ACC112 (cell line): Measurements from ENCODE around the gene SNRPN.
"Not testable (repeated sequence)": the region's sequence is repeated elsewhere in the genome, so short reads cannot be mapped to it uniquely, and the experiment has no call there.

ENCODE experiments used
- H2AFZ ChIP-seq: fragments of 200-600 bp; sonication (generic); one replicate; pipeline ENCODE4 v1.6.0; 2017; ENCODE audit warnings: antibody characterized with exemption, low read length; ENCODE audit not compliant: unreplicated experiment
- H3K27ac ChIP-seq: fragments of 200-600 bp; sonication (generic); 2 replicates; pipeline ENCODE4 v1.5.1; 2014; ENCODE audit warnings: low read depth, mild to moderate bottlenecking, antibody characterized with exemption, low read length, moderate library complexity
- H3K27me3 ChIP-seq: fragments of 200-600 bp; sonication (generic); 2 replicates; pipeline ENCODE4 v1.6.1; 2014; ENCODE audit warnings: mild to moderate bottlenecking, antibody characterized with exemption, low read length, moderate library complexity, mixed read lengths; ENCODE audit not compliant: insufficient read depth
- H3K36me3 ChIP-seq: fragments of 200-600 bp; sonication (generic); 2 replicates; pipeline ENCODE4 v1.6.1; 2016; ENCODE audit warnings: mild to moderate bottlenecking, antibody characterized with exemption, low read length, moderate library complexity, mixed read lengths; ENCODE audit not compliant: insufficient read depth
- H3K4me1 ChIP-seq: fragments of 200-600 bp; sonication (generic); one replicate; pipeline ENCODE4 v1.6.1; 2016; ENCODE audit warnings: low read length, mixed read lengths; ENCODE audit not compliant: insufficient read depth, unreplicated experiment, control insufficient read depth
- H3K4me3 ChIP-seq: fragments of 200-600 bp; sonication (generic); 2 replicates; pipeline ENCODE4 v1.5.1; 2014; ENCODE audit warnings: mild to moderate bottlenecking, low read depth, low read length
- H3K79me2 ChIP-seq: fragments of 200-600 bp; sonication (generic); one replicate; pipeline ENCODE4 v1.6.0; 2016; ENCODE audit warnings: low read length; ENCODE audit not compliant: control insufficient read depth, unreplicated experiment, insufficient read depth

Gene SNRPN

DNA sequence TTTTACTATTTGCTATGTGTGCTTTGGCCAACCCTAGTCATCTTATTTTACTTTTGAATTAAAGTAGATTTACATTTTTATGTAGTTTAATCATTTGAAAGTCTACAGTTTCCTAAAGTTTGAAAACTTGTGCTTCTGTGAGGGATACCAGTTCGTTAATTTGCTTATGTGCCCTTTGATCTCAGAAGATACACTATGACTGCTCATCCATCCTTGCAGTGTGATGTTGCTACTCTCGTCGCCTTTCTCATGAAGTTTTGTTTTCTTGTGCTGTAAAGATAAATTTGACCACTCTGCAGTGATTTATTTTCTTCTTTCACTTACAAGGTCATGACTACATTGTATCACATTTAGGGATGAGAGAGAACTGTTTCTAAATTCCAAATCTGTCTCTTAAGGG is 16.3 kb downstream of the SNRPN start:
- Histone ChIP-seq H3K27ac (no peak overlapping the region), H3K79me2 (no peaks in the 10 kb centered on the region), H3K4me3 (no peak overlapping the region), H3K36me3 (peaks cover 15% of the 10 kb centered on the region), H3K27me3 (no peaks in the 10 kb centered on the region), H2AFZ (no peak overlapping the region), H3K4me1 (no peaks in the 10 kb centered on the region)

DNA sequence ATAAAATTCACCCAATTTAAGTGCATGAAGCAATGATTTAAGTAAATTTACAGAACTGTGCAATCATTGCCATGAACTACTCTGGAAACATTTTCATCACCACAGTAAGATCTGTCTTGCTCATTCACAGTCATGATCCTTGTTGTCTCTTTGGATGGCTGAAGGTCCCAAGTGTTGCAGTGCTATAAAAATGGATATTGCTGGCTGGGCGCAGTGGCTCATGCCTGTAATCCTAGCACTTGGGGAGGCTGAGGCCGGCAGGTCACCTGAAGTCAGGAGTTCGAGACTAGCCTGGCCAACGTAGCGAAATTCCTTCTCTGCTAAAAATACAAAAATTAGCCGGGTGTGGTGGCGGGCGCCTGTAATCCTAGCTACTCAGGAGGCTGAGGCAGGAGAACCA is 17.0 kb downstream of the SNRPN start:
- Histone ChIP-seq H2AFZ (no peak overlapping the region), H3K4me1 (no peaks in the 10 kb centered on the region), H3K27ac (no peak overlapping the region), H3K27me3 (no peaks in the 10 kb centered on the region), H3K36me3 (peaks cover 15% of the 10 kb centered on the region), H3K79me2 (no peaks in the 10 kb centered on the region), H3K4me3 (no peak overlapping the region)

DNA sequence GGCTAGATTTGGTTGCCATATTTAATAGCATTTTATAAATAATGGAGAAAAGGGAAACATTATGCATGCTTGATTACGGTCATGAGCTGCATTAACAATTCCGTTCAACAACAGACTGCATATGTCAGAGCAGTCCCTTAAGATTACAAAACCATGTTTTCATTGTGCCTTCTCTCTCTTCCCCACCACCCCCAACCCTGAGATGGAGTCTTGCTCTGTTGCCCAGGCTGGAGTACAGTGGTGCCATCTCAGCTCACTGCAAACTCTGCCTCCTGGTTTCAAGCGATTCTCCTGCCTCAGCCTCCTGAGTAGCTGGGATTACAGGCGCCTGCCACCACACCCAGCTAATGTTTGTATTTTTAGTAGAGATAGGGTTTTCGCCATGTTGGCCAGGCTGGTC is 17.9 kb downstream of the SNRPN start:
- not testable (repeated sequence) for H3K27ac ChIP-seq, H3K27me3 ChIP-seq, H3K4me3 ChIP-seq, H3K79me2 ChIP-seq, H3K4me1 ChIP-seq, H2AFZ ChIP-seq
- H3K36me3 ChIP-seq = peaks cover 14% of the 10 kb centered on the region

DNA sequence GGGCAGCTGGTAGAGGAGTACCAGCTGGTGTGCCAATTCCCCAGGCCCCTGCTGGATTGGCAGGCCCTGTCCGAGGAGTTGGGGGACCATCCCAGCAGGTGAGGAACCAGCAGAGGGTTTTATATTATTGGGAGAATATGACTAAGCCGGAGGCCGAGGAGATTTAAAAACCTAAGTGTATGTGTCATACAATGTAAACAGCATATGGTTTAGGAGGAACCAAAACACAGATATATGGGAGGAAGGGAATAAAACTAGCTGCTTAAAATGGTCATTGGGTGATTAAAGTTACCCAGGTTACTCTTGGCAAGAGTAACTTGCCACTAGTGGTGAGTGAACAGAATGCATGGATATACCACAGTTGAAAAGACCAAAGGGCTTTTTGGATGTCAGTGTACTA is 22.1 kb downstream of the SNRPN start:
- H3K27me3 ChIP-seq = no peaks in the 10 kb centered on the region
- H3K4me1 ChIP-seq = no peaks in the 10 kb centered on the region
- H3K27ac ChIP-seq = no peak overlapping the region
- H3K79me2 ChIP-seq = no peaks in the 10 kb centered on the region
- H3K4me3 ChIP-seq = no peak overlapping the region
- no peak overlapping the region for H2AFZ ChIP-seq
- H3K36me3 ChIP-seq = peaks cover 11% of the 10 kb centered on the region

DNA sequence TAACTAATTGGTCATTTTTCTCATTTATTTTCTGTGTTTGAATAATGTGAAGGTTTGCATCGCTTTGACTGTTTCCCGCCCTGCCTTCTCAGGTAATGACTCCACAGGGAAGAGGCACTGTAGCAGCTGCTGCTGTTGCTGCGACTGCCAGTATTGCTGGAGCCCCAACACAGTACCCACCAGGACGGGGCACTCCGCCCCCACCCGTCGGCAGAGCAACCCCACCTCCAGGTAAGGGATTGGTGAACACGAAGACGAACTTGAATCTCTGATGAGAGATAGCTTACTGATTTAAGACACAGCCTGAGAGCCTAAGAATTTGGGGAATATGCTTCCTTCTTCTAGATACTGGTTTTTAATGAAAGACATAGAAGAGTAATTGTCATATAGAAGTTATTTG is 22.9 kb downstream of the SNRPN start:
- no peak overlapping the region for H2AFZ ChIP-seq
- no peak overlapping the region for H3K27ac ChIP-seq
- H3K27me3 ChIP-seq = no peaks in the 10 kb centered on the region
- H3K4me3 ChIP-seq = no peak overlapping the region
- no peaks in the 10 kb centered on the region for H3K79me2 ChIP-seq
- peaks cover 17% of the 10 kb centered on the region for H3K36me3 ChIP-seq
- no peaks in the 10 kb centered on the region for H3K4me1 ChIP-seq

DNA sequence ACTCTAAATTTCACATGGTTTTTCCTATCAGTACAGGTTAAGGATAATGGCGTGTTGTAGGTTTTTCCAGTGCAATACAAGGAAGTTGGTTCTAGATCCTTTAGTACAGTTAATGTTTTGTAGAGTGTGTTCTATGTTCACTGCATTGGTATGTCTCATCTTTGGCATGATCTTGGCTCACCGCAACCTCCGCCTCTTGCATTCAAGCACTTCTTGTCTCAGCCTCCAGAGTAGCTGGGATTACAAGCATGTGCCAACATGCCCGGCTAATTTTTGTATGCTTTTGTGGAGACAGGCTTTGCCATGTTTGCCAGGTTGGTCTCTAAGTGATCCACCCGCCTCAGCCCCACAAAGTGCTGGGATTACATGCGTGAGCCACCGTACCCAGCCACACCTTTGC is 30.4 kb downstream of the SNRPN start:
- H3K4me1 ChIP-seq = no peaks in the 10 kb centered on the region
- H3K4me3 ChIP-seq = no peak overlapping the region
- H3K27ac ChIP-seq = no peak overlapping the region
- no peak overlapping the region for H2AFZ ChIP-seq
- H3K79me2 ChIP-seq = no peaks in the 10 kb centered on the region
- H3K27me3 ChIP-seq = no peaks in the 10 kb centered on the region
- peaks cover 11% of the 10 kb centered on the region; the same call in 1 of the 2 replicates for H3K36me3 ChIP-seq

DNA sequence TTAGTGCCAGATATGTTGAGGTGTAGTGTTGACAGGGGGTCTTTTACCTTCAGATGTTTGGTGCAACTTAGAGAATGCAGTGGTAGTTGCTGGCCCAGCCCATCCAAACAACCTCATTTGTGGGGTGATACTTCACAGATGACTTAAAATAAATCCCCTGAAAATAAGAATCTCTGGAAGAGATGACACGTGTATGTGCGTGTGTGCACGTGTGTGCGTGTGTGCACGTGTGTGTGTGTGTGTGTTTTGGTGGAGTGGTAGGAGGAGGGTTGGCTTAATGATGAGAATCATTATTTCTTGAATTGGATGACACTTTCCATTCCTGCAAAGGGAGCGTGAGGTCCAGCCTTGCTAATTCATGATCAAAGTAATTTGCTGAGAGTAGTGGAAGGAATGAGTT is 31.9 kb downstream of the SNRPN start:
- H2AFZ ChIP-seq = no peak overlapping the region
- H3K36me3 ChIP-seq = peaks cover 8% of the 10 kb centered on the region; the same call in 1 of the 2 replicates
- H3K79me2 ChIP-seq = no peaks in the 10 kb centered on the region
- H3K27me3 ChIP-seq = no peaks in the 10 kb centered on the region
- no peaks in the 10 kb centered on the region for H3K4me1 ChIP-seq
- H3K4me3 ChIP-seq = no peak overlapping the region
- no peak overlapping the region for H3K27ac ChIP-seq

DNA sequence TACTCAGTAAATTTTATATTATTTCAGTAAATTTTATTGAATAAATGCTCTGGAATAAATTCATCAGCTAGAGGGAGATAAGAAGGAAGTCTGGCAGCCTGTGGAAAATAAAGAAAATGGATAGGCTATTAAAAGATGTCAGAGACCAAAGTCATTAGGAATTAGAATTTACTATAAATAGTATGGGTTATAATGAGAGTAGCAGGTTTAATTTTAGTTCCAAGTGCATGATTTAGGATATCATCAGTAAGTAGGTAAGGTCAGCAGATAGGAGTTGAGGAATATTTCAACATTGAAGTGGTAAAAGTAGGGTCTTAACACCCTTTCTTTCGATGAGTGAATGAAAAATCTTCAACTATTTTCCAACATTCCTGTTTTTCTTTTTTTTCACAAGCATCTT is 64.6 kb downstream of the SNRPN start:
- Histone ChIP-seq H3K79me2 (no peaks in the 10 kb centered on the region), H3K4me3 (no peak overlapping the region), H3K27me3 (no peaks in the 10 kb centered on the region), H3K27ac (no peak overlapping the region), H3K36me3 (peaks cover 14% of the 10 kb centered on the region), H2AFZ (no peak overlapping the region), H3K4me1 (no peaks in the 10 kb centered on the region)

DNA sequence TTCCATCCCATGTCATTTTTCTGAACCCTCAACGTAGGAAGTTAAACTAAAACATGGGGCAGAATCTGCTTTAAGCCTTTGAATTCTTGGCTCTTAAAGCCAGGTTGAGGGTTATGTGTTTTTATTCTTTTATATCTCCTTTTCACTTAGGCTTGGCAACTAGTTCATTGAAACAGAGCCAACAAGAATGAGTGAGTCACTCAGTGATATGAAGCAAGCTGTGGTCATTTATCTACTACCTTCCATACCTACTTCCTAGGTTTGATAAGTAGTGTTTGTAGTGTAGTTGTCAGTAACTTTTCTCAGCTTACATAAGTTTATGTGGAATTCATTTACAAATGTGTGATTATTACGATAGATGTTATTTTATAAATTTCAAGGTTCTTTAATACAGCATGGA is 67.4 kb downstream of the SNRPN start:
- H3K27ac ChIP-seq = no peak overlapping the region
- H3K36me3 ChIP-seq = peaks cover 14% of the 10 kb centered on the region
- H3K27me3 ChIP-seq = no peaks in the 10 kb centered on the region
- H3K4me1 ChIP-seq = no peaks in the 10 kb centered on the region
- no peak overlapping the region for H3K4me3 ChIP-seq
- H2AFZ ChIP-seq = no peak overlapping the region
- no peaks in the 10 kb centered on the region for H3K79me2 ChIP-seq
